Keratinocyte (primary cell): ENCODE data around the gene CD68. TPM values are rescaled to one million over a fixed set of nuclear protein-coding genes. Genes with fewer than 3 reads are reported as not detected.

Source experiments
- DNase-seq: peaks from one replicate; pipeline ENCODE4 v3.0.0-alpha.2; 2011; ENCODE audit warnings: low read depth, missing footprints, low spot score
- FAIRE-seq: peaks from 2 replicates; lab custom pipeline; 2011; peaks lifted over from hg19 to GRCh38; lab: Jason Lieb, UNC
- H2AFZ ChIP-seq: 2 replicates; pipeline ENCODE4 v1.6.0; 2012; ENCODE audit warnings: low read length, control low read depth, inconsistent platforms; ENCODE audit not compliant: control insufficient read depth
- H3K27ac ChIP-seq: 2 replicates; pipeline ENCODE4 v1.5.1; 2011; ENCODE audit warnings: low read length; ENCODE audit not compliant: control insufficient read depth, insufficient read depth
- H3K27me3 ChIP-seq: 3 replicates; pipeline ENCODE4 v1.6.0; 2011; ENCODE audit warnings: low read length; ENCODE audit not compliant: control insufficient read depth, insufficient read depth; ENCODE audit errors: extremely low read depth
- H3K36me3 ChIP-seq, 2 experiments: 2 replicates in 1 of 2; 3 replicates in 1 of 2; pipeline ENCODE4 v1.5.1; 2011; ENCODE audit warnings: low read length in 2 of 2, mild to moderate bottlenecking in 1 of 2; ENCODE audit not compliant: control insufficient read depth in 2 of 2, insufficient read depth in 2 of 2; ENCODE audit errors: extremely low read depth in 1 of 2
- H3K4me1 ChIP-seq: 3 replicates; pipeline ENCODE4 v1.5.1; 2011; ENCODE audit warnings: low read length; ENCODE audit not compliant: control insufficient read depth, insufficient read depth; ENCODE audit errors: extremely low read depth
- H3K4me2 ChIP-seq: 3 replicates; pipeline ENCODE4 v1.6.0; 2011; ENCODE audit warnings: low read depth, low read length; ENCODE audit not compliant: control insufficient read depth, insufficient read depth; ENCODE audit errors: extremely low read depth
- H3K4me3 ChIP-seq, 3 experiments: fragments of 200-600 bp in 1 of 3; sonication (generic) in 1 of 3; 2 replicates in 2 of 3; 3 replicates in 1 of 3; pipeline ENCODE4 v1.5.1; 2011 to 2016; ENCODE audit warnings: low read length in 3 of 3, mild to moderate bottlenecking in 3 of 3, control low read depth in 2 of 3, inconsistent platforms in 1 of 3, low read depth in 1 of 3, mixed read lengths in 1 of 3, mixed run types in 1 of 3, moderate library complexity in 1 of 3; ENCODE audit not compliant: control insufficient read depth in 2 of 3, insufficient read depth in 2 of 3; ENCODE audit errors: extremely low read depth in 1 of 3
- H3K79me2 ChIP-seq: 2 replicates; pipeline ENCODE4 v1.6.0; 2012; ENCODE audit warnings: low read length; ENCODE audit not compliant: control insufficient read depth, insufficient read depth
- H3K9ac ChIP-seq: 3 replicates; pipeline ENCODE4 v1.6.0; 2011; ENCODE audit warnings: low read length; ENCODE audit not compliant: control insufficient read depth, insufficient read depth; ENCODE audit errors: extremely low read depth
- H3K9me1 ChIP-seq: 3 replicates; pipeline ENCODE4 v1.6.0; 2011; ENCODE audit warnings: low read length; ENCODE audit not compliant: control insufficient read depth, insufficient read depth; ENCODE audit errors: extremely low read depth
- H3K9me3 ChIP-seq: 2 replicates; pipeline ENCODE4 v1.5.1; 2012; ENCODE audit warnings: low read depth, low read length; ENCODE audit not compliant: control insufficient read depth
- H4K20me1 ChIP-seq: 3 replicates; pipeline ENCODE4 v1.6.0; 2011; ENCODE audit warnings: low read length; ENCODE audit not compliant: control insufficient read depth, insufficient read depth; ENCODE audit errors: extremely low read depth
- CTCF ChIP-seq, 3 experiments: IDR thresholded peaks in 1 of 3; conservative IDR thresholded peaks in 1 of 3; optimal IDR thresholded peaks in 1 of 3; 2 replicates in 2 of 3; 3 replicates in 1 of 3; pipeline versions ENCODE3 to v1.5.1; 2011; ENCODE audit warnings: low read length in 3 of 3, mild to moderate bottlenecking in 3 of 3, moderate library complexity in 2 of 3, control low read depth in 1 of 3, inconsistent platforms in 1 of 3; ENCODE audit not compliant: insufficient read depth in 2 of 3; ENCODE audit errors: extremely low read depth in 1 of 3
- EZH2 ChIP-seq: IDR thresholded peaks from one replicate; pipeline ENCODE4 v1.6.1; 2012; ENCODE audit warnings: inconsistent platforms, mild to moderate bottlenecking, low read length, moderate library complexity
- dilution Hi-C: fragments of 300-500 bp; cut with MboI; formaldehyde crosslinking; loops from one replicate; pipeline ENCODE4 v1.7.0; 2020; ENCODE audit warnings: low sequenced_read_pairs; ENCODE audit not compliant: extremely low pct_ligation_motif_present
- polyA plus RNA-seq, 5 experiments: library from polyadenylated mRNA; depleted of rRNA in 3 of 5; stranded (reverse) in 3 of 5; stranded (forward) in 1 of 5; unstranded in 1 of 5; fragments of >200 nt; gene quantifications; 1 replicate in 1 of 5; 2 replicates in 3 of 5; 3 replicates in 1 of 5; pipeline versions ENCODE4 v1.2.1 to v1.2.3, GENCODE V29; 2011 to 2012; ENCODE audit warnings: missing spikeins in 2 of 5, low read depth in 1 of 5, low replicate concordance in 1 of 5

The CD68 gene
- polyA plus RNA-seq, 1 donor (not counting 4 experiments of a cell fraction or from before 2014, with no cell fraction given) = 14.0 TPM

DNA sequence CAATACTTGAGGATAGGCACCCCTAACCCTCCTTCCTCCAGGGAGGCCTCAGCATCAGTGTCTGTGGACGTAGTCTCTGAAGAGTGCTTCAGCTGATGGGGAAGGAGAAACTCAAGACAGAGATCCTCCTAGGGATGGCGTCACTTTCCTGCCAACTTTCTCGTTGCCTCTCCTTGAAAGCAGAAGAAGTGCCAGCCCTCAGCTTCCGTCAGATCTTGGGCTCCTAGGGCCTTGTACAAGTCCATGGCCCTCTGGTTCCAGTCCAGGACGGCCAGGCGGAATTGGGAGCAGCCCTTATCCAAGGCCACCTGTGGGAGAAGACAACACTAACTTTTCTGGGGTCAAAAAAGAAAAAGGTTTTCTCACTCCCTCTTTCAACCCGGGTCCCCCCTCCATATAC lies 46.9 kb downstream of the CD68 start:
- FAIRE-seq (no peak), DNase-seq (no peak)
- no peaks in the 10 kb centered on the region for H3K9me1 ChIP-seq
- no peaks in the 10 kb centered on the region for H4K20me1 ChIP-seq
- H3K27ac ChIP-seq = no peak overlapping the region
- H3K4me1 ChIP-seq = peaks cover 3% of the 10 kb centered on the region
- H3K4me2 ChIP-seq = peak overlapping the region; percentile 97
- no peak overlapping the region for H3K4me3 ChIP-seq
- H2AFZ ChIP-seq = no peak overlapping the region
- no peak overlapping the region for H3K9ac ChIP-seq
- no peaks in the 10 kb centered on the region for H3K27me3 ChIP-seq
- no peak for TF ChIP-seq CTCF (optimal IDR thresholded peaks at IDR 0.05 in 1 of 3, IDR thresholded peaks at IDR 0.05 in 1 of 3, conservative IDR thresholded peaks at IDR 0.05 in 1 of 3; ENCODE audit: extremely low read depth in 1 of 3, insufficient read depth in 2 of 3, low read length in 3 of 3)
- no peaks in the 10 kb centered on the region for H3K36me3 ChIP-seq
- H3K9me3 ChIP-seq = no peaks in the 10 kb centered on the region
- H3K79me2 ChIP-seq = peaks cover 2% of the 10 kb centered on the region
- dilution Hi-C loops = no loop called here

GRCh38 chr17:7626956-7627249 lies 47.5 kb downstream of the CD68 start:
- dilution Hi-C loops = no loop called here
- Histone ChIP-seq H3K27me3 (no peaks in the 10 kb centered on the region), H3K4me1 (peaks cover 3% of the 10 kb centered on the region), H3K27ac (peak overlapping the region; percentile 70), H3K9me1 (no peaks in the 10 kb centered on the region), H3K4me2 (peak overlapping the region; percentile 97), H3K4me3 (peak overlapping the region; percentile 79 to 98 (median 83)), H3K79me2 (peaks cover 2% of the 10 kb centered on the region), H4K20me1 (no peaks in the 10 kb centered on the region), H3K9ac (peak overlapping the region; percentile 84), H3K36me3 (no peaks in the 10 kb centered on the region), H2AFZ (peak overlapping the region; percentile 83), H3K9me3 (no peaks in the 10 kb centered on the region)
- no peak for TF ChIP-seq CTCF (optimal IDR thresholded peaks at IDR 0.05 in 1 of 3, IDR thresholded peaks at IDR 0.05 in 1 of 3, conservative IDR thresholded peaks at IDR 0.05 in 1 of 3; ENCODE audit: extremely low read depth in 1 of 3, insufficient read depth in 2 of 3, low read length in 3 of 3)
- no peak for TF ChIP-seq EZH2
- DNase-seq = no peak
- no peak for FAIRE-seq
